Neural progenitor cell (in vitro differentiated cells): ENCODE measurements around the gene FAM50A.

Experiments used
- EZH2 ChIP-seq: fragments of 200-600 bp; sonication (generic); IDR thresholded peaks from 2 replicates; pipeline ENCODE4 v1.6.1; 2017; ENCODE audit warnings: antibody characterized with exemption, mild to moderate bottlenecking, moderate library complexity
- EZH2phosphoT487 ChIP-seq: fragments of 200-600 bp; sonication (generic); IDR thresholded peaks from 2 replicates; pipeline ENCODE4 v1.6.1; 2017; ENCODE audit warnings: antibody characterized with exemption
- TF ChIP-seq, protein P1 (sequence below): fragments of 200-600 bp; sonication (generic); IDR thresholded peaks from 2 replicates; pipeline ENCODE4 v1.5.1; 2017; ENCODE audit warnings: antibody characterized with exemption, mild to moderate bottlenecking

DNA sequence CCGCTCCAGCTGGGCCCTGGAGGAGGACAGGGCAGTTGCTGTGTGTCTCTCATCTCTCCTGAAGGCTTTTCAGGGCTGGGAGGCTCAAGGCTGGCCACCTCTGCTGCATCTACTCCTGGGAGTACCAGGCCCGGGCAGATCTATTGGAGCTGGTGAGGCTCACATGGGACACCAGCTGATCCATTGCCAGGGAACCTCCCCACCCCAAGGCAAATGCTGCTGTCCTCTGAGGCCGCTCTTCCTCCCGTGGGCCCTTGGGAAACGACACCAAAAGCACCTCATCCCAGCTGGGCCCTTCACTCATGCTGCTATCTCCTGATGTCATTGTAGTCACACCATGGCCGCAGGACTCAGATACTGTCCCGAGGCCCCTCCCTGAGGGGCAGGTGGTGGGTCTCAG, 38.8 kb downstream of the FAM50A start:
- TF ChIP-seq, protein P1, sequence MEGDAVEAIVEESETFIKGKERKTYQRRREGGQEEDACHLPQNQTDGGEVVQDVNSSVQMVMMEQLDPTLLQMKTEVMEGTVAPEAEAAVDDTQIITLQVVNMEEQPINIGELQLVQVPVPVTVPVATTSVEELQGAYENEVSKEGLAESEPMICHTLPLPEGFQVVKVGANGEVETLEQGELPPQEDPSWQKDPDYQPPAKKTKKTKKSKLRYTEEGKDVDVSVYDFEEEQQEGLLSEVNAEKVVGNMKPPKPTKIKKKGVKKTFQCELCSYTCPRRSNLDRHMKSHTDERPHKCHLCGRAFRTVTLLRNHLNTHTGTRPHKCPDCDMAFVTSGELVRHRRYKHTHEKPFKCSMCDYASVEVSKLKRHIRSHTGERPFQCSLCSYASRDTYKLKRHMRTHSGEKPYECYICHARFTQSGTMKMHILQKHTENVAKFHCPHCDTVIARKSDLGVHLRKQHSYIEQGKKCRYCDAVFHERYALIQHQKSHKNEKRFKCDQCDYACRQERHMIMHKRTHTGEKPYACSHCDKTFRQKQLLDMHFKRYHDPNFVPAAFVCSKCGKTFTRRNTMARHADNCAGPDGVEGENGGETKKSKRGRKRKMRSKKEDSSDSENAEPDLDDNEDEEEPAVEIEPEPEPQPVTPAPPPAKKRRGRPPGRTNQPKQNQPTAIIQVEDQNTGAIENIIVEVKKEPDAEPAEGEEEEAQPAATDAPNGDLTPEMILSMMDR = no peak
- TF ChIP-seq EZH2phosphoT487 (no peak), EZH2 (no peak)
